ENCODE data around the gene FERD3L.

DNA sequence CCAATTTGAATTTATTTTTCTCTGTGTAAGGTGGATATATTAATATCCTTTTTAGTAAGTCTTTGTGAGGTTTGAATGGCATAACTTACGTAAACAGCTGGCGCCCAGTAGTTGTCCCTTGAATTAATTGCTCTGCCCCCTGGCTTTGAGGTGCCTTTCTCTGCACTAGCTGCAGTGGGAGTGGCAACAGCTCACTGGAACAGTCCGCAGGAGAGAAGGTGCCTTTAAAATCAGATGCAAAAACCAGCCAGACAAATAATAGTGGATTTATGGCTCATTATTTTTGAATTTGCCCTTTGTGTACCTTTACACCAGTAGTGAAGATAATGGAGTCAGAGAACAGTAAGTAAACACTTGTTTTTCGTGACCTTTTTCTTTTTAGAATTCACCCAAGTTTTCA lies 11.8 kb downstream of the FERD3L start:
- TF ChIP-seq, protein P1, sequence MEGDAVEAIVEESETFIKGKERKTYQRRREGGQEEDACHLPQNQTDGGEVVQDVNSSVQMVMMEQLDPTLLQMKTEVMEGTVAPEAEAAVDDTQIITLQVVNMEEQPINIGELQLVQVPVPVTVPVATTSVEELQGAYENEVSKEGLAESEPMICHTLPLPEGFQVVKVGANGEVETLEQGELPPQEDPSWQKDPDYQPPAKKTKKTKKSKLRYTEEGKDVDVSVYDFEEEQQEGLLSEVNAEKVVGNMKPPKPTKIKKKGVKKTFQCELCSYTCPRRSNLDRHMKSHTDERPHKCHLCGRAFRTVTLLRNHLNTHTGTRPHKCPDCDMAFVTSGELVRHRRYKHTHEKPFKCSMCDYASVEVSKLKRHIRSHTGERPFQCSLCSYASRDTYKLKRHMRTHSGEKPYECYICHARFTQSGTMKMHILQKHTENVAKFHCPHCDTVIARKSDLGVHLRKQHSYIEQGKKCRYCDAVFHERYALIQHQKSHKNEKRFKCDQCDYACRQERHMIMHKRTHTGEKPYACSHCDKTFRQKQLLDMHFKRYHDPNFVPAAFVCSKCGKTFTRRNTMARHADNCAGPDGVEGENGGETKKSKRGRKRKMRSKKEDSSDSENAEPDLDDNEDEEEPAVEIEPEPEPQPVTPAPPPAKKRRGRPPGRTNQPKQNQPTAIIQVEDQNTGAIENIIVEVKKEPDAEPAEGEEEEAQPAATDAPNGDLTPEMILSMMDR (conservative IDR thresholded peaks at IDR 0.05): no peak
- no peak for TF ChIP-seq ZFX (IDR thresholded peaks at IDR 0.05)
